Measurements from ENCODE around the gene TSPAN10.

The TSPAN10 gene

GRCh38 chr17:81635973-81636504 is 957 bp upstream of the TSPAN10 start:
- no peak for DNase-seq

- DNase-seq = no peak
Observed at GRCh38 chr17:81638683-81639082, 1.7 kb downstream of the TSPAN10 start.

GRCh38 chr17:81640011-81640410 is 3.0 kb downstream of the TSPAN10 start:
- DNase-seq = no peak

- no peak for DNase-seq
Observed at GRCh38 chr17:81641825-81642489, 5.0 kb downstream of the TSPAN10 start.

GRCh38 chr17:81644496-81644895 is 7.5 kb downstream of the TSPAN10 start:
- DNase-seq = no peak

- DNase-seq = no peak
Observed at GRCh38 chr17:81644976-81645952, 8.3 kb downstream of the TSPAN10 start.

GRCh38 chr17:81646869-81647600 is 10.0 kb downstream of the TSPAN10 start:
- DNase-seq = no peak

GRCh38 chr17:81647640-81648012 is 10.6 kb downstream of the TSPAN10 start:
- DNase-seq = no peak

GRCh38 chr17:81648013-81648706 is 11.2 kb downstream of the TSPAN10 start:
- no peak for DNase-seq

GRCh38 chr17:81648707-81649085 is 11.7 kb downstream of the TSPAN10 start:
- DNase-seq = no peak

GRCh38 chr17:81650951-81651350 is 14.0 kb downstream of the TSPAN10 start:
- DNase-seq = no peak

GRCh38 chr17:81651692-81652091 is 14.7 kb downstream of the TSPAN10 start:
- DNase-seq = no peak

- no peak for DNase-seq
Observed at GRCh38 chr17:81652906-81653771, 16.1 kb downstream of the TSPAN10 start.

- DNase-seq = no peak
Observed at GRCh38 chr17:81655378-81656117, 18.6 kb downstream of the TSPAN10 start.

- no peak for DNase-seq
Observed at GRCh38 chr17:81656118-81656743, 19.2 kb downstream of the TSPAN10 start, which contains the start of gene PDE6G. Gene PDE6G (minus strand): TSS chr17:81656542. CDS start chr17:81653305, 3,237 bp downstream.

GRCh38 chr17:81656835-81657234 is 19.8 kb downstream of the TSPAN10 start:
- no peak for DNase-seq

- no peak for DNase-seq
Observed at GRCh38 chr17:81659038-81659437, 22.0 kb downstream of the TSPAN10 start.

GRCh38 chr17:81660441-81660840 is 23.4 kb downstream of the TSPAN10 start:
- DNase-seq = no peak

GRCh38 chr17:81662002-81662401 is 25.0 kb downstream of the TSPAN10 start:
- DNase-seq = no peak

GRCh38 chr17:81664051-81664470 is 27.1 kb downstream of the TSPAN10 start:
- no peak for DNase-seq

Measured in NCI-H2107 (cell line).